GM18867 (cell line): ENCODE measurements around the gene OPCML.

Experiments
- ATAC-seq: cut with Tn5 transposase; IDR thresholded peaks from one replicate; pipeline ENCODE4 v1.9.1; 2021; ENCODE audit warnings: mild to moderate bottlenecking, moderate library complexity; ENCODE audit not compliant: unreplicated experiment

Gene OPCML

GRCh38 chr11:132556316-132556715 lies 976.0 kb downstream of the OPCML start:
- ATAC-seq, result no peak

GRCh38 chr11:132555617-132556016 lies 976.7 kb downstream of the OPCML start:
- no peak for ATAC-seq

- no peak for ATAC-seq
Observed at GRCh38 chr11:132551016-132551415, 981.3 kb downstream of the OPCML start.

- ATAC-seq, result no peak
Observed at GRCh38 chr11:132549561-132549960, 982.7 kb downstream of the OPCML start.

GRCh38 chr11:132549001-132549400 lies 983.3 kb downstream of the OPCML start:
- no peak for ATAC-seq

- ATAC-seq, result no peak
Observed at GRCh38 chr11:132544007-132544406, 988.3 kb downstream of the OPCML start.

GRCh38 chr11:132541794-132542193 lies 990.5 kb downstream of the OPCML start:
- ATAC-seq, result no peak

- ATAC-seq, result no peak
Observed at GRCh38 chr11:132540581-132540980, 991.7 kb downstream of the OPCML start.

GRCh38 chr11:132539590-132540368 lies 992.5 kb downstream of the OPCML start:
- no peak for ATAC-seq

- ATAC-seq, result no peak
Observed at GRCh38 chr11:132538642-132539041, 993.7 kb downstream of the OPCML start.

- no peak for ATAC-seq
Observed at GRCh38 chr11:132535830-132536229, 996.5 kb downstream of the OPCML start.

GRCh38 chr11:132531921-132532320 lies 1000.4 kb downstream of the OPCML start:
- no peak for ATAC-seq

GRCh38 chr11:132528181-132528580 lies 1004.1 kb downstream of the OPCML start:
- ATAC-seq, result no peak

GRCh38 chr11:132523929-132524328 lies 1008.4 kb downstream of the OPCML start:
- ATAC-seq, result no peak

- ATAC-seq, result no peak
Observed at GRCh38 chr11:132520199-132520598, 1012.1 kb downstream of the OPCML start.

- no peak for ATAC-seq
Observed at GRCh38 chr11:132519241-132519815, 1013.0 kb downstream of the OPCML start.

- no peak for ATAC-seq
Observed at GRCh38 chr11:132504501-132505041, 1027.7 kb downstream of the OPCML start.

GRCh38 chr11:132501356-132501755 lies 1030.9 kb downstream of the OPCML start:
- ATAC-seq, result no peak

- no peak for ATAC-seq
Observed at GRCh38 chr11:132499661-132500060, 1032.6 kb downstream of the OPCML start.

GRCh38 chr11:132496341-132496740 lies 1036.0 kb downstream of the OPCML start:
- no peak for ATAC-seq

- ATAC-seq, result no peak
Observed at GRCh38 chr11:132493801-132494200, 1038.5 kb downstream of the OPCML start.

- ATAC-seq, result no peak
Observed at GRCh38 chr11:132490978-132491377, 1041.3 kb downstream of the OPCML start.
